CD4-positive, alpha-beta T cell treated with Interferon gamma for 1 hour (primary cell): ENCODE data around the gene ZNF230.
A peak's percentile ranks its signal among the peaks of the same experiment; 100 is the strongest.

Experiments
- DNase-seq: peaks from one replicate; pipeline ENCODE4 v3.0.0-alpha.2; 2020

ZNF230 gene

GRCh38 chr19:44002566-44003460, at the start of gene ZNF230:
Gene ZNF230, plus strand, starts transcription at chr19:44002957. Its CDS starts 4,122 bp downstream, at chr19:44007079.
- DNase-seq: peak; percentile 90

DNA sequence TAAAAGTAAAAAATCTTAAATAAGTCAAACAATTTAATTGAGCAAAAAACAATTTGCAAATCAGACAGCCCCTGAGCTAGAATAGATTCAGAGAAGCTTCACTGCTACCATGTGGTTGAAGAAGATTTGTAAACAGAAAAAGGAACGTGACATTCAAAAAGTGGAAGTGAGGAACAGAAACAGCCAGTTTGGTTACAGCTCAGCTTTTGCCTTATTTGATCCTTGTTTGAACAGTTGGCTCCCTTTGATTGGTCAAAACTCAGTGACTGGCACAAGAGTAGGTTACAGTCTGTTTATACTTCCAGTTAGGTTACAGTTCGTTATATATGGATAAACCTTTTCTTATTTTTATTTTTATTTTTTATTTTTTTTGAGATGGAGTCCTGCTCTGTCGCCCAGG, 45.9 kb upstream of the ZNF230 start:
- no peak for DNase-seq

DNA sequence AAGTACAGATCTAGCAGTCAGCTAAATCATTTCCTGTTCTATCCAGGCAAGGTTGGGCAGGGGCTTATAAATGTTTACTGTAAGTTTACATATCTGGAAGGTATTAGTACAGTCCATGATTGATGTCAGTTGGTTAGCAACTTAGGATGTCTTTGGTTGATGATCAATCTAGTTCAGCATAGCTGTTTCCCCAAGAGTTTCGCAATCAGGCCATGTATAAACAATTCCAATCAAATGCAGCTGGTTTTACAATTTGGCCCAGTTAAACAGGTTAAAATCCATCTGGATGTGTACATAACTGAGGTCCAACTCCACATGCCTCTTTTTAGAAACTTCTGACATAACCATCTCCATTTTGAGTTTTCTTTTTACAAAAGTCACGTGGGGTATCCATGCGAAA, 44.9 kb upstream of the ZNF230 start:
- no peak for DNase-seq

DNA sequence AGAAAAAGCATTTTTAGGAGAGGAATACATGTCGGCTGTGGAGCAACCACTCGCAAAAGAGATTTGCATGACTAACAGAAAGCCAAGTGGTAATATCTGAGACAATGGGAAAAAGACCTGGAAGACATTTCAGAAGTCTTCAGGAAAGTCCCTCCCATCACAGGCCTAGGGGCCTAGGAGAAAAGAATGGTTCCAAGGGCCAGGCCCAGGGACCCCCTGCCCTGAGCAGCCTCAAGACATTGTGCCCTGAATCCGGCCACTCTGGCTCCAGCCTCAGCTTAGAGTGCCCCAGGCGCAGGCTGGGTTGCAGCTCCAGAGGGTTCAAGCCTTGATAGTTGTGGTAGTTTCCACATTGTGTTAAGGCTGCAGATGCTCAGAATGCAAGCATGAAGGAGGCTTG, 42.3 kb upstream of the ZNF230 start:
- DNase-seq: no peak

DNA sequence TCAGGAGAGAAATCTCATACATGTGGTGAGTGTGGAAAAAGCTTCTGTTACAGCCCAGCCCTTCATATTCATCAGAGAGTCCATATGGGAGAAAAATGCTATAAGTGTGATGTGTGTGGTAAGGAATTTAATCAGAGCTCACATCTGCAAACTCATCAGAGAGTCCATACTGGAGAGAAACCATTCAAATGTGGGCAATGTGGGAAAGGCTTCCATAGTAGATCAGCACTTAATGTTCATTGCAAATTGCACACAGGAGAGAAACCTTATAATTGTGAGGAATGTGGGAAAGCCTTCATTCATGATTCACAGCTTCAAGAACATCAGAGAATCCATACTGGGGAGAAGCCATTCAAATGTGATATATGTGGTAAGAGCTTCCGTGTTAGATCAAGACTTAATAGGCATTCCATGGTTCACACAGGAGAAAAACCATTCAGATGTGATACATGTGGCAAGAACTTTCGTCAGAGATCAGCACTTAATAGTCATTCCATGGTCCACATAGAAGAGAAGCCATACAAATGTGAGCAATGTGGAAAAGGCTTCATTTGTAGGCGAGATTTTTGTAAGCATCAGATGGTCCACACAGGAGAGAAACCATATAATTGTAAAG, 36.6 kb upstream of the ZNF230 start:
- DNase-seq: no peak

DNA sequence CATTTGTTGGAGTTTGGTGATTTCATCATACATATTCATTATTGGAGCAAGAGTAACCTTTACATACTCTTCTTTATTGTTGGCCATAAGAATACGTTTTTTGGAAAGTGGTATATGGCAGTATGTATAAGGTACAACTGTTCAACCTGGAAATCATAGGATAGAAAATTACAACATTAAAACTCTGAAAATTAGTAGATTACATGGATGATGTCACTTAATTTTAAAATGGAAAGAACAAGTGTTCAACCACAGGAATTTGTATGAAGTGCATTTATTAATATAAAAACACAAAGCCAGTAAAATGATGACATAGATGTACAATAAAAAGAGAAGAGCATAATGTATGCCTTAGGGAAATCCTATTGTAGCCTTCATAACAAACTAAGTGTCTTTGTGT, 26.0 kb upstream of the ZNF230 start:
- DNase-seq: no peak

DNA sequence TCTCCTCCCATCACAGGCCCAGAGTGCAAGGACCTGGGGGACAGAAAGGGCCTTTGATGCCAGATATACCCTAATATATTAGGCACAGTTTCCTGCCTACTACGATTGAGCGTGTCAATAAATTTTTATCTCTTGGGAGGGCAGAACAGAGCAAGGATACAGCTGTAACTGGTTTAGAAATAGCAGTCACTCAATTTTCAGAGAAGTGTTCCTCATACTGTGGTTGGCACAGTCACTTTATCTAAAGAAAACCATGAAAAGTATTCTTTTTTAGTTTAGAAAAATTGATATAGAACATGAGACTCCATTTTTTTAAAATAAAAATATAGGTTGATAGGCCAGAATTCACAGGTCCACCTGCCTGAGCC, 19.2 kb upstream of the ZNF230 start:
- no peak for DNase-seq

GRCh38 chr19:43983912-43984686, 18.7 kb upstream of the ZNF230 start, which contains the start of gene ZNF155:
Gene ZNF155, plus strand, starts transcription at chr19:43984188. Its CDS starts 4,356 bp downstream, at chr19:43988544.
- DNase-seq: peak; percentile 78

DNA sequence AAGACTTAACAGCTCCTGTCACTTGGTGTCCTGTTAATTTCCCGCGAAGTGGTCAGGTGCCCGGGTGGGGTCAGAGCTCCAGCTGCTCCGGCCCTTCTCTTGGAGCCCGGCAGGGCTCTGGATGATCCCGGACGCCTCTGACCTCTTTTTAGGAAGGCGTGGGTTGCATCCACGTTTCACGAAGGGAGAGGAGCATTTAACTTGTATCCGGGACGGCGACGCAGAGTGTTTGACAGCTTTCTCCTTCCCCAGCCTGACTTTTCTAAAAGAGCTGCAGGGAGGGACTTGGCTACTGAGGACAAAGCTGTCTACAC, 18.1 kb upstream of the ZNF230 start:
- no peak for DNase-seq

GRCh38 chr19:43997631-43998290, 5.0 kb upstream of the ZNF230 start:
- no peak for DNase-seq

DNA sequence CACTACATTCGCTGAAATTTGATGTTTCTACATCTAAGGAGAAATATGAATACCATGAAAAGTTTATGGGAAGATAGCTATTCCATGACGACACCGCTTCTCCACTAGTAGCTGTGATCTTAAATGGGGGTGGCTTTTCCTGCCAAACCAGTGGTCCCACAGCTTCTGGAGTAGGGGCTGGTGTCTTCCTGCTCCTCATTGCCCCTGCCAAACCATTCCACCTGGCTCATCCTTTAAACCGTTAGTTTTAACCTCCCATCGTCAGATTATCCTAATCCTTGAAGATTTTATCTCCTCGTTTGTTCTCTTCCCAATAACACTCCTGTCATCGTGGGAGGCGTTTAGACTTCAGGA, 568 bp upstream of the ZNF230 start:
- no peak for DNase-seq

DNA sequence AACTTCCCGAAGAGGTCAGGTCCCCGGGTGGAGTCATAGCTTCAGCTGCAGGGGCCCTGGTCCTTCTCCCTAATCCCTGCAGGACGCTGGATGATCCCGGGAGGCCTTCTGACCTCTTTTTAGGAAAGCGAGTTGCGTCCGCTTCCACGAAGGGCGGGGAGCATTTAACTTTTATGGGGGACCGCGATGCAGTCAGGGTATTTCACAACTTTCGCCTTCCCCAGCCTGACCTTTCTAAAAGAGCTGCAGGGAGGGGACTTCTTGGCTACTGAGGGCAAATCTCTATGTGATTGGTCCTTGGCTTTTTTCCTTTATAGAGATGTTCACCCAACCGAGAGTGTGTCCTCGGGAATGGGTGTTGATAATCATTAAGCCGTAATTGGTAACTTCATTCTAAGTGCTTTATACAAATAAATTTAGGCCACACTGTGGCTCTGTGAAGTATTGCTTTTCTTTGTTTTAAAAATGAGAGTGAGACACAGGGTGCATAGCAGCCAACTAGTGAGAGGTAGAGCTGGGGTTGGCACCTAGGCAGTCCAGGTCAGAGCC, 778 bp downstream of the ZNF230 start:
- no peak for DNase-seq

DNA sequence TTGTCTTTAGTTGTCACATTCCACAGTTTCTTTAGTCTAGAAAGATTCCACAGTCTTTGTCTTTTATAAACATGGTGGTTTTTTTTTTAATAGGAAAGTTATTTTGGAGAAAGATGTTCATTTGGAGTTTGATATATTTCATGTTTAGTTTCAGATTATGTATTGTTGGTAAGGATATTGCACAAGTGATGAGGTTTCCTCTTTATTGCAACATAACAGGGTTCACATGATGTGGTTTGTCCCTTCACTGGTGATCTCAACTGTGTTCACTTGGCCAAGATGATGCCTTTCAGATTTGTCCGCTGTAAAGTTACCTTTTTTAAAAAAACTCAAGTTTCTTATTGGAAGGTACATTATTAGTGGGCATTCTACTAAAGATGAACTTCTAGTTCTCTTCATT, 3.2 kb downstream of the ZNF230 start:
- DNase-seq: no peak

DNA sequence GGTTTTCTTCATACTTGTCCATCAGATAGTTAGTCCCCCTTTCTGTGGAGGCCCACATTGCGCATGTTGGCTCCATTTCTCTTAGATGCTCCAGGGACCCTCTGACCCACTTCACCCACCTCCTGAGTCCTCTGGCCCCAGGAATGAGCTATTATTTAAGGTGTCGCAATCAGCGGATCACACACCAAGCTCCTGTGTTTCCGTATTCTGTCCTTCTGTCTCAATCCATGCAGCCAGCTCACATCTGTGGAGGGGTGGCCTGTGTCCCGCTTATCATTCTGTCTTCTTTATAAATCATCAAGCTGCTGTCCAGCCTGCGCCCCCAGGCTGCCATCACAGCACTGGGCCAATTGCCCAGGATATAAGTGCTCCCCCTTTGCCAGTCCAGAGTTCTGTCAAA, 4.7 kb downstream of the ZNF230 start:
- no peak for DNase-seq

DNA sequence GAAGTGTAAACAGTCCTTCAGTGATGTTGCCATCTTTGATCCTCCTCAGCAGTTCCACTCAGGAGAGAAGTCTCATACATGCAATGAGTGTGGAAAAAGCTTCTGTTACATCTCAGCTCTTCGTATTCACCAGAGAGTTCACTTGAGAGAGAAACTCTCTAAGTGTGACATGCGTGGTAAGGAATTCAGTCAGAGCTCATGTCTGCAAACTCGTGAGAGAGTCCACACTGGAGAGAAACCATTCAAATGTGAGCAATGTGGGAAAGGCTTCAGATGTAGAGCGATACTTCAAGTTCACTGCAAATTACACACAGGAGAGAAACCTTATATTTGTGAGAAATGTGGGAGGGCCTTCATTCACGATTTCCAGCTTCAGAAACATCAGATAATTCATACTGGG, 7.7 kb downstream of the ZNF230 start:
- DNase-seq: no peak

DNA sequence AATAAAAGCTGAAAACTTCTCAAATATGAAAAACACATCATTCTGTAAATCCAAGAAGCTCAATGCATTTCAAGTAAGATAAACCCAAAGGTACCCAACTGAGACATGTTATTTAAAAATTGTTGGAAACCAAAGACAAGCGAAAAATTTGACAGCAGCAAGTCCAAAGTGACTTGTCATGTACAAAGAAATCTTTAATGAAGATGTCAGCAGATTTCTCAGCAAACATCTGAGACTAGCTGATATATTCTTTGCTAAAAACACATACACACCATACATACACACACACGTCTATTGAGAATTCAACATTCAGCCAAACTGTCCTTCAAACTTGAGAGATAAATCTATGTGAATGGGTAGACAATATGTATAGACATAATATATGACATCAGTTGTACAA, 16.7 kb downstream of the ZNF230 start:
- DNase-seq: no peak

DNA sequence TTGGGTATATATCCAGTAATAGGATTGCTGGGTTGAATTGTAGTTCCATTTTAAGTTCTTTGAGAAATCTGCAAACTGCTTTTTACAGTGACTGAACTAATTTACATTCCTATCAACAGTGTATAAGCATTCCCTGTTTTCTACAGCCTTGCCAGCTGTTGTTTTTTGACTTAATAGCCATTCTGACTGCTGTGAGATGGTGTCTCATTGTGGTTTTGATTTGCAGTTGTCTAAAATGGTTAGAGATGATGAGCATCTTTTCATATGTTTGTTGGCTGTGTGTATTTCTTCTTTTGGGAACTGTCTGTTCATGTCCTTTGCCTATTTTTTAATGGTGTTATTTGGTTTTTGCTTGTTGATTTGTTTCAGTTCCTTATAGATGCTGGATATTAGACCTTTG, 18.5 kb downstream of the ZNF230 start:
- DNase-seq: no peak

DNA sequence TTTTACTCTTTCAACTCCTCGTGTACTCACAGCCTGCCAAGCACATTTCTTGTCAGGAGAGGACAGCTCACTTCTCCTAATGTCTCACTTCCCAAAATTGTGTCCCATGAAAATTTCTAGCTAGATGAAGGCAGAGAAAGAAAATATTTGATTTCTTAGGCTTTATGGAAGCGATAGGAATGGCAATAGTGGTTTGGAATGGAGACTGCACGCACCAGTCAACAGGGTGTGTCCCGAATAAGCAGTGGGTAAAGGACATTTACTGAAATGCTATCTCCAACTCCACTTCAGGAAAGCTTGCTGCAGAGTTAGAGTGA, 22.1 kb downstream of the ZNF230 start:
- no peak for DNase-seq

DNA sequence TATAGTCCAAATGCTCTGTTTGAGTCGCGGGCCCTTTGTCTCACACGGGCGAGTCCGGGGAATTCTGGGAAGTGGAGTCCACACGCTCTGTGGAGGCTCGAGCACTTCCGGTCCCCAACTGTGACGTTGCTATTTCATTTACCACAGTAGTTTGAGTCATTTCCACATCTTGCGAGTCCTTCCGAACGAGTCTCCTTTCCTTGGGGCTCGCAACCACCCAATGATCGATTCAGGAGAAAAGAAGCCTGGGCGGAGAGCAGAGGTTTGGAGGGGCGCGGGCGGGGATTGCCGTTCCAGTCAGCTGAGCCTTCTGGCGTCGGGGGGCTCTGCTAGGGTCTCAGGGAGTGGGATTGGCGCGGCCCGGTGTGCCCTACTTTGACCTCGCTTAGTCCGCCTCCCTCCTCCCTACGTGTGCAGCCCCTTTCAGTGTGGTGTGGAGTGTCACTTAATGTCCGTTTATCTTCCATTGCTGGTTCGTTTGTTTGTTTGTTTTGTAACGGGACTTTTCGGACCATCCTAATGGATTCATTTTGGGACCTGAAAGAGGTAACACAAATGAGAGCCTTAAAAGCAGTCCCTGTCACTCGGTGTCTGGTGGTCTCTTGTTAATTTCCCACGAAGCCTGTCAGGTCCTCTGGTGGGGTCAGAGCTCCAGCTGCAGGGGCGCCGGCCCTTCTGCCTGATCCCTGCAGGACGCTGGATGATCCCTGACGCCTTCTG, 22.6 kb downstream of the ZNF230 start, which contains the start of gene ZNF222:
TSS of gene ZNF222 (plus strand) at position 163 of the 720 bp plus-strand sequence. CDS start at position 221, 58 bp downstream.
- DNase-seq: peak; percentile 81

DNA sequence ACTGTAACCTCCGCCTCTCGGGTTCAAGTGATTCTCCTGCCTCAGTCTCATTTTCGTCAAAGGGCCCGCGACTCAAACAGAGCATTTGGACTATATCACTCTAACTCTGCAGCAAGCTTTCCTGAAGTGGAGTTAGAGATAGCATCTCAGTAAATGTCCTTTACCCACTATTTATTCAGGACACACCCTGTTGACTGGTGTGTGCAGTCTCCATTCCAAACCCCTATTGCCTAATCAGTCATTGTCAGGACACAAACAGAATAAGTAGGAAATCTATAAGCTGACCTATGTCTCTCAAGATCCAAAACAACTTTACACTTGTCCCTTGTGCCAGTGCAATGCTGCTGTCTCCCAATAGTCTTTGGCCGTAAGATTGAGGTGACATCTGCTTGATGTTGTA, 23.9 kb downstream of the ZNF230 start:
- no peak for DNase-seq

GRCh38 chr19:44032001-44032610, 29.3 kb downstream of the ZNF230 start:
- no peak for DNase-seq

DNA sequence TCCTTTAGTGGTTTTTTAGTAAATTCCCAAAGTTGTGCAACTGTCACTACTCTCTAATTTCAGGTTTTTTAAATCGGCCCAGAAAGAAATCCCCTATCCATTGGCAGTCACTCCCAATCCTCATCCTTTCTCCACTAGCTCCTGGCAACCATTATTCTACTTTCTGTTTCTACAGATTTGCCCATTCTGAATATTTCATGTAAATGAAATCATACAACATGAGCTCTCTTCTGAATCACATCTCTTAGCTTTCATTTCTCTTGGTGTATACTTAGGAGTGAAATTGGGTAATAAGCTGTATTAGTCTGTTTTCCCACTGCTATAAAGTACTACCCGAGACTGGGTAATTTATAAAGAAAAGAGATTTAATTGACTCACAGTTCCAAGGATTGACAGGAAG, 39.4 kb downstream of the ZNF230 start:
- DNase-seq: no peak
